GM12878 (cell line): ENCODE measurements around the gene STARD13. TPM values are rescaled to one million over a fixed set of nuclear protein-coding genes. Genes with fewer than 3 reads are reported as not detected.

Experiments used
- ATAC-seq: fragments of 200-7000 bp; cut with Tn5 transposase; 3 replicates; pipeline ENCODE4 v1.9.1; 2020; ENCODE audit warnings: mild to moderate bottlenecking, moderate library complexity
- BruUV-seq: library from RNA; stranded (reverse); fragments of 400-500 nt; replicated peaks from 2 replicates; lab custom pipeline; 2021; lab: Mats Ljungman, UMichigan
- CTCF ChIA-PET: fragments of 300-600 bp; sonication (Branson Sonifier 250); formaldehyde crosslinking; extraction: SDS; loops from one replicate; lab custom pipeline; 2021; ENCODE audit warnings: inconsistent platforms; lab: Yijun Ruan, JAX
- POLR2A ChIA-PET: fragments of 350-600 bp; formaldehyde crosslinking; extraction: SDS; loops from one replicate; lab custom pipeline; 2021; ENCODE audit warnings: inconsistent platforms; lab: Charles Lee
- RAD21 ChIA-PET: fragments of 300-600 bp; sonication (Branson Sonifier 250); formaldehyde crosslinking; loops from one replicate; lab custom pipeline; 2023; ENCODE audit warnings: antibody characterized with exemption; ENCODE audit not compliant: unreplicated experiment; lab: Charles Lee
- SMC1A ChIA-PET: fragments of 300-600 bp; sonication (Branson Sonifier 250); formaldehyde crosslinking; loops from one replicate; lab custom pipeline; 2023; ENCODE audit not compliant: unreplicated experiment, uncharacterized antibody; lab: Charles Lee
- DNase-seq: peaks from one replicate; pipeline ENCODE4 v3.0.0-alpha.2; 2011; ENCODE audit warnings: low read depth, low spot score
- FAIRE-seq: peaks from 3 replicates; lab custom pipeline; 2011; peaks lifted over from hg19 to GRCh38; lab: Jason Lieb, UNC
- H2AFZ ChIP-seq: 2 replicates; pipeline ENCODE4 v1.6.0; 2011; ENCODE audit warnings: low read depth, low read length, control low read depth; ENCODE audit not compliant: control insufficient read depth
- H3K27ac ChIP-seq: 2 replicates; pipeline ENCODE4 v1.5.1; 2011; ENCODE audit warnings: control low read depth; ENCODE audit not compliant: control insufficient read depth, insufficient read depth
- H3K27me3 ChIP-seq, 2 experiments: replicated peaks in 1 of 2; 2 replicates each; pipeline versions ENCODE4 v1.6.0 to v1.6.1; 2011; ENCODE audit warnings: low read length in 1 of 2; ENCODE audit not compliant: control insufficient read depth in 2 of 2, insufficient read depth in 2 of 2
- H3K36me3 ChIP-seq, 2 experiments: 2 replicates each; pipeline ENCODE4 v1.5.1; 2011; ENCODE audit warnings: low read length in 1 of 2; ENCODE audit not compliant: control insufficient read depth in 2 of 2, insufficient read depth in 2 of 2
- H3K4me1 ChIP-seq: 2 replicates; pipeline ENCODE4 v1.6.1; 2011; ENCODE audit warnings: mild to moderate bottlenecking, low read length, moderate library complexity, mixed read lengths; ENCODE audit not compliant: control insufficient read depth, insufficient read depth
- H3K4me2 ChIP-seq: 2 replicates; pipeline ENCODE4 v1.6.0; 2011; ENCODE audit warnings: control low read depth; ENCODE audit not compliant: control insufficient read depth, insufficient read depth
- H3K4me3 ChIP-seq: fragments of 200-600 bp; sonication (generic); 2 replicates; pipeline ENCODE4 v1.5.1; 2016
- H3K79me2 ChIP-seq: 2 replicates; pipeline ENCODE4 v1.6.0; 2011; ENCODE audit warnings: low read length; ENCODE audit not compliant: control insufficient read depth, insufficient read depth
- H3K9ac ChIP-seq: 2 replicates; pipeline ENCODE4 v1.8.0; 2011; ENCODE audit warnings: low read length, control low read depth, mixed read lengths; ENCODE audit not compliant: control insufficient read depth, insufficient read depth
- H3K9me3 ChIP-seq: replicated peaks from 3 replicates; pipeline ENCODE4 v1.5.1; 2011; ENCODE audit warnings: mild to moderate bottlenecking, low read length; ENCODE audit not compliant: control insufficient read depth, insufficient read depth
- H4K20me1 ChIP-seq: 2 replicates; pipeline ENCODE4 v1.6.0; 2011; ENCODE audit not compliant: control insufficient read depth, insufficient read depth
- CBX5 ChIP-seq: sonication (generic); IDR thresholded peaks from 2 replicates; pipeline ENCODE4 v1.6.1; 2016; ENCODE audit warnings: low read depth, moderate library complexity, mild to moderate bottlenecking, inconsistent platforms
- CREB1 ChIP-seq: IDR thresholded peaks from 2 replicates; pipeline ENCODE4 v1.6.1; 2012; ENCODE audit warnings: low read depth, mild to moderate bottlenecking, inconsistent platforms
- CREM ChIP-seq: IDR thresholded peaks from 2 replicates; pipeline ENCODE4 v1.6.1; 2014; ENCODE audit warnings: antibody characterized with exemption, low read depth
- HDAC2 ChIP-seq: fragments of 200-600 bp; sonication (generic); IDR thresholded peaks from 2 replicates; pipeline ENCODE4 v1.6.1; 2017
- NFYA ChIP-seq: IDR thresholded peaks from 2 replicates; pipeline ENCODE4 v1.6.1; 2011; ENCODE audit warnings: low read depth, mild to moderate bottlenecking, low read length, improper control_type of control experiment, borderline replicate concordance
- RCOR1 ChIP-seq: conservative IDR thresholded peaks from 2 replicates; pipeline ENCODE4 v1.6.1; 2012; ENCODE audit warnings: low read depth, low read length, improper control_type of control experiment
- SMC3 ChIP-seq: IDR thresholded peaks from 2 replicates; pipeline ENCODE4 v1.6.1; 2011; ENCODE audit warnings: low read length, improper control_type of control experiment, borderline replicate concordance
- SREBF1 ChIP-seq: IDR thresholded peaks from 2 replicates; pipeline ENCODE4 v1.6.1; 2012; ENCODE audit warnings: mild to moderate bottlenecking, low read length
- SUPT20H ChIP-seq: IDR thresholded peaks from 2 replicates; pipeline ENCODE4 v1.6.1; 2011; ENCODE audit warnings: low read depth, mild to moderate bottlenecking, low read length, moderate library complexity, borderline replicate concordance; ENCODE audit not compliant: control insufficient read depth
- USF2 ChIP-seq: IDR thresholded peaks from 2 replicates; pipeline ENCODE4 v1.6.1; 2011; ENCODE audit warnings: low read depth, low read length, improper control_type of control experiment, borderline replicate concordance
- ZNF274 ChIP-seq: IDR thresholded peaks from one replicate; pipeline ENCODE4 v1.8.0; 2011; ENCODE audit not compliant: insufficient read length, insufficient read depth
- ZNF592 ChIP-seq: fragments of 450-650 bp; IDR thresholded peaks from 2 replicates; pipeline ENCODE4 v1.6.1; 2017; ENCODE audit warnings: mild to moderate bottlenecking, moderate library complexity
- WGBS: methylation state at CpG from one replicate; pipeline ENCODE4 v1.1.6; 2016; ENCODE audit warnings: low lambda C conversion rate; ENCODE audit not compliant: insufficient replicate concordance, insufficient coverage; ENCODE audit errors: missing lambda C conversion rate; 5-methylcytosine and 5-hydroxymethylcytosine counted together
- in situ Hi-C: fragments of 300-500 bp; cut with MboI; formaldehyde crosslinking; loops from 9 replicates; pipeline ENCODE4 v1.14.3; 2018; ENCODE audit warnings: mixed read lengths
- intact Hi-C: fragments of 100-400 bp; cut with micrococcal nuclease; formaldehyde crosslinking; loops from one replicate; pipeline ENCODE4 v1.14.2; 2022; ENCODE audit not compliant: unreplicated experiment
- polyA plus RNA-seq, 11 experiments: library from polyadenylated mRNA; depleted of rRNA in 4 of 11; unstranded in 6 of 11; stranded (reverse) in 5 of 11; fragments of >200 nt; fragmentation: Nextera tagmentation in 4 of 11; fragmentation: Illumina TruSeq in 1 of 11; extraction: Ambion mirVana in 4 of 11; extraction: Trizol in 1 of 11; gene quantifications; 1 replicate in 1 of 11; 2 replicates in 10 of 11; pipeline versions ENCODE4 v1.2.1 to v1.2.3, GENCODE V29; 2011 to 2016; ENCODE audit warnings: inconsistent platforms in 2 of 11, missing spikeins in 2 of 11, low read depth in 1 of 11
- total RNA-seq, 4 experiments: library from RNA; depleted of rRNA in 3 of 4; stranded (reverse); fragments of >200 nt in 3 of 4; fragmentation: Illumina TruSeq in 1 of 4; extraction: Trizol in 1 of 4; gene quantifications; 2 replicates each; pipeline versions ENCODE4 v1.2.1 to v1.2.3, GENCODE V29; 2013 to 2021

The STARD13 gene
- total and polyA plus RNA-seq, 10 of the 15 experiments (the other 5 are each of a cell fraction or from before 2014, with no cell fraction given) = 4.0 to 41.6 (median 10.1) TPM

DNA sequence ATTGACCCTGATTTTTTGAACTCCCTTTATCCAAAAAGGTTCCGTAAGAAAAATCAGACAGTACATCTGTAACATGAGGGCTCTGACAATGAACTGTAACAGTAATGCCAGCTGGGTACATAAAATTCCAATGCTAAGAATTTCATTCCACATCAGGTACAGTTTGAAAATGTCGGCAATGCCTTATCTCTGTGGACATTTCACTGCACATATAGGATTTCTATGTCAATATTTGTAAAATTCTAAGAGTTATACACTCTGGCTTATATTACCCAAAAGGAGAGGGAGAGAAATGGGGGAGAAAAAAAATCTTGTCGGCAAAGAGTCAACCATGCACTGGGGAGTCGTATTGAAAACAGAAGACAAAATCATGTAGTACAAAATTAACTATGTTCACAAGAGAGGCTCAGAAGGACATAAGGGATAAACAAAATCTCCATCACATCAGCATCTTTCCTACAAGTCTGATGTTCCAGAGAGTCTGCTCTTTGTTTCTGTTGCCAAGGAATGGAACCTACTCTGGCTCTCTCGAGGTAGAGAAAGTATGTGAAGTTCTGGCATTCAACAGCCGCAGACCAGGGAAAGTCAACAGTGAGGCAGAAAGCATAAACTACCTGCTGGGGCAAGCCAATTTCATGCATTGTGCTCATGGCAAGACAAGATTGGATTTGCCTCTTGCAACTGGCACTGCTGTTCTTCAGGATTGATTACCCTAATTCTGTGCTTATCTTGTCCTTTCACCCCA lies 72.4 kb downstream of the STARD13 start:
- WGBS = 64% methylated on average over 6 of the region's 6 CpGs
- Histone ChIP-seq H3K36me3 (no peaks in the 10 kb centered on the region), H3K79me2 (no peaks in the 10 kb centered on the region), H3K4me3 (no peak overlapping the region), H3K4me2 (no peak overlapping the region), H3K9me3 (no peaks in the 10 kb centered on the region), H3K27me3 (no peaks in the 10 kb centered on the region), H3K9ac (no peak overlapping the region), H4K20me1 (no peaks in the 10 kb centered on the region), H3K4me1 (no peaks in the 10 kb centered on the region; the same call in none of the 2 replicates), H2AFZ (no peak overlapping the region), H3K27ac (no peak overlapping the region)
- DNase-seq (no peak), ATAC-seq (no peak), FAIRE-seq (no peak)
- ChIA-PET RAD21 (interaction anchor here (1.5 kb wide), 1 partner anchor 101 kb away, joined by 4 read pairs; no protein-coding TSS in a partner anchor), POLR2A (interaction anchor here (1.1 to 1.3 kb wide), 2 partner anchors 10 to 25 kb away, joined by 3 read pairs; no protein-coding TSS in a partner anchor), CTCF (interaction anchor here (1.6 kb wide), 1 partner anchor 15 kb away, joined by 10 read pairs; no protein-coding TSS in a partner anchor), SMC1A (interaction anchor here (2.0 to 2.7 kb wide), 3 partner anchors 9 to 15 kb away, joined by 8 to 12 read pairs (median 10); no protein-coding TSS in a partner anchor)
- in situ Hi-C loops (no loop called here), intact Hi-C loops (no loop called here)
- TF ChIP-seq NFYA = no peak
- no peak for TF ChIP-seq ZNF592
- TF ChIP-seq SREBF1 = no peak
- TF ChIP-seq SMC3 = no peak
- no peak for TF ChIP-seq SUPT20H
- no peak for TF ChIP-seq USF2
- no peak for TF ChIP-seq CBX5
- TF ChIP-seq RCOR1 = no peak
- no peak for TF ChIP-seq CREB1
- no peak for TF ChIP-seq HDAC2
- no peak for TF ChIP-seq CREM
- no peak for TF ChIP-seq ZNF274
- no TSS peak for BruUV-seq
